GM18511 (cell line): ENCODE measurements around the gene OSTC.
A peak's percentile ranks its signal among the peaks of the same experiment; 100 is the strongest.

Experiments used
- ATAC-seq: cut with Tn5 transposase; IDR thresholded peaks from one replicate; pipeline ENCODE4 v1.9.1; 2021; ENCODE audit warnings: mild to moderate bottlenecking, moderate library complexity; ENCODE audit not compliant: unreplicated experiment

The OSTC gene

DNA sequence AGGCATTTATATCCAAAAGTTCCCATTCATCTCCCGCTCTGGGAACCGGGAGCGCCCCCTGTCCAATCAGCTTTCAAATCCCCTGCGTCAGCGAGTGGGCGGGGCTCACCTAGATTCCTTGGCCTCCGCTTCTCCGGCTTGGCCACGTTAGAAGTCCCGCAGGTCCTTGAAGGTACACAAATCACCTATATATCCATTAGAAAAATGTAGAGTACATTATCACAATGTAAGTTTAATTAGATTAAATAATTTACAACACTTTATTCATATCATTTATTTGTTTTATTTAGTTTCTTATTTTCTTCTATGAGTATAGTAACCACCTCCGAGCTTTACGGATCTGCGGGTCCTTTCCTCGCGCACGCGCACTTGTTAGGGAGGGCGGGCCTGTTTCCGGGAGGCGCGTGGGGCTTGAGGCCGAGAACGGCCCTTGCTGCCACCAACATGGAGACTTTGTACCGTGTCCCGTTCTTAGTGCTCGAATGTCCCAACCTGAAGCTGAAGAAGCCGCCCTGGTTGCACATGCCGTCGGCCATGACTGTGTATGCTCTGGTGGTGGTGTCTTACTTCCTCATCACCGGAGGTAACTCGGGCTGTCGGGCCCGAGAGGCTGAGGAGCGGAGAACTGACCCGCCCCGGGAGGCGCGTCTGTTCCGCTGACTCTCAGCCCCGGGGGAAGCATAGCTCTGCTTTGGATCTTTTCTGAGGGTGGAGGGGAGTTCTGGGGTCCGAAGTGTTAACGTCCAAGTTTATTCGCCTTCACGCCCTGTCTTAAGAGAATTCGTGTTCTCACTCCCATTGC is at the start of gene OSTC:
OSTC (plus strand) TSS at position 388 of the 802 bp plus-strand sequence; CDS start at position 445, 57 bp downstream.
- ATAC-seq, result peak; percentile 92

DNA sequence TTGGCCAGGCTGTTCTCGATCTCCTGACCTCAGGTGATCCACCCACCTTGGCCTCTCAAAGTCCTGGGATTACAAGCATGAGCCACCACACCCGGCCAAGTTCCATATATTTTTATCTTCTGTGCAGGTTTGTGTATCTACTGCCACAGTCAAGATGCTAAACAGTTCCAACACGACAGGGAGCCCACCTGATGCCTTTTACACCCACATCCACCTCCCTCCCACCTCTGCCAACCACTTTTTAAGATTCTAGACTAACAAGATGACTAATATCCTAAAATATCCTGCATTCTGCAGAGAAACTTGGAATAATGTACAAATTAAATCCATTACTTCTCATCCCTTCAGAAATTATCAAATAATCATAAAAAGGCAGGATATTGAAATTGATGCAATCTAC is 49.3 kb upstream of the OSTC start:
- ATAC-seq, result no peak

DNA sequence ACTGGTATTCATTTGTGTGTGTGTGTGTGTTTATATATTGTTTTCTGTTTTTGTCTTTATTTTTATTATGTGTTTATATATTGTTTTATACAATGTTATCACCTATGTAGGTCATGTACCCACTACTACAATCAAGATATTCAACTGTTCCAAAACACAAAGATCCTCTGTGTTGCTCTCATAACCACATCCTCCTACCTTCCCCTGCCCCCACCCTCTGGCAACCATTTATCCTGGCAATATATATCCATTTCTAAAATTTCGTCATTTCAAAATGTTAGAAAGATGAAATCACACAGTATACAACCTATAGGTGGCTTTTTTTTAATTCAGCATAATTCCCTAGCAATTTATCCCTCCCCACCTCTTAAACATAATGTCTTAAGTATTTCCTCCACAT is 48.9 kb upstream of the OSTC start:
- ATAC-seq, result no peak

DNA sequence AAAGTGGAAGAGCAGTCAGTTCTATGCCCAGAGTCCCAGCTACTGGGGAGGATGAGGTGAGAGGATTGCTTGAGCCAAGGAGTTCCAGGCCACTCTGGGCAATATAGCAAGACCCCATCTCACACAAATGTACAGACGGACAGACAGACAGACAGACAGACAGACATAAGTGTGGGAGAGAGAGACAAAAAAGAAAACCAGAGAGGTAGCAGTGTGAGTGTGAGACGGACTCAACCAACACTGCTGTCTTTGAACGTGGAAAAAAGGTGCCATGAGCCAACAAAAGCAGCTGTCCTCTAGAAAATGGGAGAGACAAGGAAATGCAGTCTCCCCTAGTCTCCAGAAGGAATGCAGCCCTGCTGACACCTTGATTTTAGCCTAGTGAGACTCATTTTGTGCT is 48.2 kb upstream of the OSTC start:
- no peak for ATAC-seq

DNA sequence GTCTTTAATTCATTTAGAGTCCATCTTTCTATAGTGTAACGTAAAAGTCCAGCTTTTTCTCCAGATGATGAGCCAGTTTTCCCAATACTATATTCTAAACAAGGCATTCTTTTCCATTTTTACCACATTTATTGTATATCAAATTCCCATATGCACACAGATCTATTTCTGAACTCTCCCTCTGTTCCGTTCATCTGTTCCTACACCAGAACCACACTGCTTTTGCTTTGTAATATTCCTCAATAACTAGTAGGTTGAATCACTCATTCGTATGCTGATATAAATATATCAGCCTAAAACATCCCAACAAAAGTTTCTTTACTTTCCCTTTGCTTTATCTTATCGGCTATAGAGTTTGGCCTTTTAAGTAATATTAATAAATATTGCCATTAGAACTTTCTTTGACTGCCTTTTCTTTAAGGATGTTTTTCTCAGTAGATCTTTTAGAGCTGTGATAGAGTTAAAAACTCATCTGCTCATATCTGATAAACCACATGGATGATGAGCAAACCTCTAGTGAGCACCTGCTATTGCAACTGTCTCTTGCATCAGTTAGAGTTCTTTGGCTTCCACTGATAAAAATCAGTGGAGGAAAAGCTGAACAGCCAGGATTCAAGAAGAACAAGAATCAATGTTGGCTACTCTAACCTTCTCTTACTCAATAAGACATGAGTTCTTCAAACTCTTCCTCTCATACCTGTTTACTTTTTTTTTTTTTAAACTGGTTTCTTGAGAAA is 43.2 kb upstream of the OSTC start:
- no peak for ATAC-seq

DNA sequence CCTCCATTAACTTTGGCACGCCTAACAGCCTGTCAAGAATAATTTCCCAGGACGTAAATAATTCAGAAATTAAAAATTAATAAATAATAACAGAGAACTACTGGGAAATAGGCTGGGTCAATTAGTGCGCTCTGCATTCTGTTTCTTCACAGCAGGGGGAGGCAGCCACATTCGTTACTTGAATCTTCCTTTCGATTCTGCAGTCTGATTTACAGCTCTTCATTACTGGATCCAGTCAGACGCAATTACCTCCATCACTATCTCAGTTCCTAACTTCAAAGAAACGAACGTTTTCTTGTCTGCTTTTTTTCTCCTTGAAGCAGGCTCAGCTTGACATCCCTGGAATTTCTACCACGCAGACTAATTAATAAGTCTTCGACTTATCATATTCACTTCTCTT is 39.0 kb upstream of the OSTC start:
- ATAC-seq, result no peak

DNA sequence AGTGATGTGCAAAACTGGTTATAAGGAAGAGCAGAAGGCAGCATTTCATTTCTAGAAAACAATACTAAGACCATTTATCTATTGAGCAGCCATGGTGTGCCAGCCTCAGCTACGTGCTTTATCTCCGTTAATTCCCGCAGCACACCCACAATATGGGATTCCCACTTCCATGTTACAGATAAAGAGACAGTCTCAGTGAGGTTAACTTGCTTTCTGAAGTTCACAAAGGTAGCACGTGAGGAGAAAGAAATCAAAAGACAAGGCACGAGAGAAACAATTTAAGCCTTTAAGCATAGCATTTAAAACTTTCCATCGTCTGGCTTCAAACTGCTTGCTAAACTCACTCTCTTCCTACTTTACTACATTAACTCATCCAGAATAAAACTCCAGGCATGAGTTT is 38.0 kb upstream of the OSTC start:
- ATAC-seq, result no peak

DNA sequence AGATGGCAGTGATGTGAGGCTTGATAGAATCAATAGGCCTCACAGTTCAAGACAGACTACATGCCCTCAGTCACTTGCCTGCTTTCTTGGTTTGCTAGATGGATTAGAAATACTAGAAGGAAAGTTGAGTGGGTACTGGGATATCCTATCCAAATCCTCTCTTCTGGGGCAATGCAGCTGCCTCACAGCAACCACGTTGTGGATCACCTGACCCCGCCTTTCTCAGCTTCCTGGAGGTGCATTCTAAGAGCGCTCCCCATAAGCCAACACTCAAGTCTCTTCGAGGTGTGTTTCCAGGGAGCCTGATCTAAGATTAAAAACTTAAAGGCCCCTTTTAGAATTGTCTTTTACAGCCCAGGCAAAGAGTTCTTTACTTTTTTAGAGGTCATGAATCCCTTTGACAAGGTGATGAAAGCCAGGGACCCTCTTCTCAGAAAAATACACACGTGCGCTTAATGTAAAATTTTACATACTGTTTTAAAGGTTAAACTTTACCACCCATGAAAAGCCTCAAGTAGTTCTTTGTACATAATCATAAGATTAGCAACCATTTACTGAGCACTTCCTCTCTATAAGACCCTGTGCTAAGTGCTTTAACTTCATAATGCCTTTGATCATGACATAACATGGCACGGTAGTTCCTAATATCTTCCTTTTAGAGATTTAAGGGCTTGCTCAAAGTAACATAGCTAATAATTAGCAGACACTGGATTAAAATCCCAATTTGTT is 30.9 kb upstream of the OSTC start:
- peak; percentile 26 for ATAC-seq

DNA sequence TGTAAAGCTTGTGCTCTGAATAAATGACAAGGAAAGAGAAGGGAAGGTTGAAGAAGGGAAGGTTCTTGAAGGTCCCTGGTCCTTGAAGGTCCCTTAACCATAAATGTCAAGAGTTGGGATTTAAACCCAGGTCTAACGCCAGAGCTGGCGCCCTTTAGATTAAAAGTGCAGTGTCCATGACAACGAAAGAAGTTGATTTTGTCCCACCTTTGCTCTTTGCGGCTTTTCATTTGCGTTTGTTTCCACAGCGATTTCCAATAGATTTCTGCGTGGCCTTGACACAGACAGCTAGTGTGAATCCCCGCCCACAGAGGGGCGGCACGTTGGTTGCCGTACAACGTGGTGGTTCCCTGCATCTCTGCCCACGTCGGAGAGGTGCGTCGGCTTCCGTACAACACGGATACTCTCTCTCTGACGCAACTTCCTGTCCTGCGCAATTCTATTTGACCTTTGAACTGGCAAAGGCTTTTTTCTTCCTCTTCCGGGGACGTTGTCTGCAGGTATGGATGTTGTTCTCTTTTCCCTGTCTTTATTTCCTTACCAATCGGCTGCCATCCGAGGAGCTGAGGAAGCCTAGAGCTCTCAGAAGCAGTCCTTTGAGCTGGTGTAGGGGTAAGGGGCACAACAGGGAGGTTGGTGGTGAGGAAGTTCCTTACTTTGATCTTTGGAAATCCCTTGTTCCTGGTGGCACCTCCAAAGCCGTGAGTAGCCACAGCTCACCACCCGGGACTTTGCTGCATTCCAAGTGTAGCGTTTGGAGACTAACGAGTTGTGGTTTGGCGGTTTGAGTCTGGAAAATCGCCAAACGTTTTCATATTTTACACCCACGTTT is 30.1 kb upstream of the OSTC start, which contains the start of gene RPL34:
RPL34 (plus strand) TSS at position 476 of the 832 bp plus-strand sequence. CDS start 1,384 bp downstream, outside the sequence.
- peak; percentile 100 for ATAC-seq

DNA sequence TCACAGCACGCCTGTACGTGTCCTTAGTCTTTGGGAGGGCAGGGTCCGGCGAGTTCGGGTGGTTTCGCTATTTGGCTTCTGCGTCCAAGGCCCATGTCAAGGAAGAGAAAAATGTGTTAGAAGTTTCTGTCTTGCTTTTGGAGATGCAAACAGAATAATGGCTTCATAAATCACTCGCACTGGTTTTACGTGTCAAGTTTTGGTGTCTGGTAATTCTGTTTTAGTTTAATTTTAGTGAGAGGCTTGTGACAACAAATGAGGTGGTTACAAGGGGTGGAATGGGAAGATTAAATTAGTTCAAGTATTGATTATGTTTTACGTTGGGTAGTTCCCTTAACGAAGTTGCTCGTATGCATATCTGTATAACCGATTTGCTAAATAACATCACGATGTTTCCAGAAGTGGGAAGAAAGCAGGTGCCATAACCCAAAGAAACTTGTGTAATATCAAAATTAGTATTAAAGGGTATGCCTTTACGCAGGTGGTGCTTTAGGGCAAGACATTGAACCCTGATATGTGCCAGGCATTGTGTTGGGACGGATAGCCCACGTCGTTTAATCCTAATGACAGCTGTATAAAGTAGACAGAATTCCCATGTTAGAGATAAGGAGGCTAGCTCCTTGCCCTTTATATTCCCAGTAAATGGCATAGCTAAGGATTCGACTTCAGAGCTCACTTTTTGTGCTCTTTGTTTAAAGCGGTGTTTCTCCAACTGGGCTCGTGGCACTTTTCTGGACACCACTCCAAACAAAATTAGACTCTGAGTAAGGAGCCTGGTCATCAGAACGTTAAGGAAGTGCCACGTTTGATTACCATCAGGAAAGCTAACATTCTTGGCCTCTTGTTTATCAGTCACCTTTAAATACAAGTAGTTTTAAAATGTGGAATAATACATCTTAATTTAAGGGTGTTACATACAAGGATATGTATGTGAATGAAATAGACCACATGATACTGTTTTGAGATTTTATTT is 29.2 kb upstream of the OSTC start:
- ATAC-seq, result peak; percentile 29

DNA sequence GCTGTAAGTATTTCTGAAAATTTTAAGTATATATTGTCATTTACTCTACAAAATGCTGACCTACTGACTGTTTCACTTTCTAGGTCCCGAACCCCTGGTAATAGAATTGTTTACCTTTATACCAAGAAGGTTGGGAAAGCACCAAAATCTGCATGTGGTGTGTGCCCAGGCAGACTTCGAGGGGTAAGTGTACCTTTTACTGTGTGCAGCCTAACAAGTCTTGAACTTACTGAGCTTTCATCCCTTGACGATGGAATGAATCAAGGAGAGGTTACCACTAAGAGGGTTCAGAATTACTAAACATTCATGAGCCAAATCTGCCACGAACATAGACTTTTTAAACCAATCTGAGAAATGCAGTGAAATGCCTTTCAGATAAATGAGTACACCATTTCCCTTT is 28.4 kb upstream of the OSTC start:
- no peak for ATAC-seq

DNA sequence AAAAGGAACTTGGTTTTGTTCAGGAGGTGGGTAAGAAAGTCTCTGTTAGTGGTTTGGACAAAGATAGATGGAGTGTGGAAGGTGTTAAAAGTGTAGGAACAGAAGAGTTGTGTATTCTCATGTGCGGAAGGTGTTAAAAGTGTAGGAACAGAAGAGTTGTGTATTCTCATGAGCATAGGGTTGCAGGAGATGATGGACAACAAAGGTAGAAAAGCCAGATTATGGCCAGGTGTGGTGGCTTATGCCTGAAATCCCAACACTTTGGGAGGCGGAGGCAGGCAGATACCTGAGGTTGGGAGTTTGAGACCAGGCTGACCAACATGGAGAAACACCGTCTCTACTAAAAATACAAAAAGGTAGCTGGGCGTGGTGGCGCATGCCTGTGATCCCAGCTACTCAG is 27.6 kb upstream of the OSTC start:
- no peak for ATAC-seq

DNA sequence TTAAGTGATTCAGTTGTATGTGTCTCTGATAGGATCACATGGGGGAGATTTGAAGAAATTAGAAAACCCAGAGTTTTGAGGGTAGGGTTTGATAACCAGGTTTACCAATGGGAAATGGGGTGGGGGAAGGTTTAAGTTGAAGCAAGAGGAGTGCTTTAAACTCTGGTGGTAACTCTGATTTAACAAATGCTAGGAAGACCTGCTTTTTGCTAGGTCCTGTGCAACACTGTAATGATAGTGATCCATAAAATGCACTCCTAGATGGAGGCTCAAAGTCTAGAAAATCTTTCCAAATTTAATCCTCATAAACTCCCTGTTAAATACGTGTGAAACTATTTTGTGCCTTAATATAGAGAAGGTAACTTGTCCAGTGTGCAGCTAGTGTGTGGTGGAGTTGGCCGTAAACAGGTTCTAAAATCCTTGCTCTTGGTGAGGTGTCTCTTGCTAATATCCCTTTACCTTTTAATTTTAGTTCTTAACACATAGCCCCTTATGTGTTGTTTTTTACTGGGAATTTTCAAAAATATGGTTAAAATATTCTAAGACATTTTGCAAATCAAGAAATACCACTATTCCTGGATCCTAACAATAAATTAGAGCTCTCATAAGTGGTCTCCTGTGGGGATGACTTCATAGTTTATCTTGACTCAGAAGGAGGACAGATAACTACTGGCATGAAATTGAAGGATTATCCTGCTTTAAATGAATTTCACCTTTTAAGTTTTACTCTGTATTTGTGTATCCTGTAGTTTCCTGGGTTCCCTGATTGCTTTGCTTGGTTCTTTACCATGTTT is 25.9 kb upstream of the OSTC start:
- ATAC-seq, result no peak

DNA sequence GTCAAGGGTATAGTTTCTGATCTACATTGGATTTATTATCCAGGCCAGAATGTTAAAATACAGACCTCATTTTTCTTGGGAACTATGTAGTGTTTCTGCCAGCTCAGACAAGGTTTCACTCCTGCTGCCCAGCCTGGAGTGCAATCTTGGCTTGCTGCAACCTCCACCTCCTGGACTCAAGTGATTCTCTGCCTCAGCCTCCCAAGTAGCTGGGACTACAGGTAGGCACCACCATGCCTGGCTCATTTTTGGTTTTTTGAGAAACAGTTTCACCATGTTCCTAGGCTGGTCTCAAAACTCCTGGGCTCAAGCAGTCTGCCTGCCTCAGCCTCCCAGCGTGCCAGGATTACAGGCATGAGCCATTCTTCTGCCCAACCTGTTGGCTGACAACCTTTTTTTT is 24.3 kb upstream of the OSTC start:
- ATAC-seq, result no peak

DNA sequence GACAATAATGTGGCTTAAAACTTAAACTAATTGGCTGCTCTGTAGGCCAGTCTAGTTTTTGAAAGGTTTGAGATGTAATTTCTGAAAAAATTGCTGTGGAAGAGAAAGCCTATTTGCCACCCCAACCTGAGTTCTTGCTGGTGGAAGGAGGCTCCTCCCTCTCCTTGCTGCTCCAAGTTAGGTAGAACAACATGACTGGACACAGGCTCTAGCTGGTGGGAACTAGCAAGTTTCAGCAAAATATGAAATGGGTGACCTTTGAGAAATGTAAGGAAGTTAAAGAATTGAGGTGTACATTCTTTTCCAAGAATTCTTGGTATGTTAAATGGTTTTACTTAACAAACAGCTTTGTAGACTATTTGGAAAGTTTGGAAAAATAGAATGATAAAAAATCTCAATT is 22.0 kb upstream of the OSTC start:
- no peak for ATAC-seq

DNA sequence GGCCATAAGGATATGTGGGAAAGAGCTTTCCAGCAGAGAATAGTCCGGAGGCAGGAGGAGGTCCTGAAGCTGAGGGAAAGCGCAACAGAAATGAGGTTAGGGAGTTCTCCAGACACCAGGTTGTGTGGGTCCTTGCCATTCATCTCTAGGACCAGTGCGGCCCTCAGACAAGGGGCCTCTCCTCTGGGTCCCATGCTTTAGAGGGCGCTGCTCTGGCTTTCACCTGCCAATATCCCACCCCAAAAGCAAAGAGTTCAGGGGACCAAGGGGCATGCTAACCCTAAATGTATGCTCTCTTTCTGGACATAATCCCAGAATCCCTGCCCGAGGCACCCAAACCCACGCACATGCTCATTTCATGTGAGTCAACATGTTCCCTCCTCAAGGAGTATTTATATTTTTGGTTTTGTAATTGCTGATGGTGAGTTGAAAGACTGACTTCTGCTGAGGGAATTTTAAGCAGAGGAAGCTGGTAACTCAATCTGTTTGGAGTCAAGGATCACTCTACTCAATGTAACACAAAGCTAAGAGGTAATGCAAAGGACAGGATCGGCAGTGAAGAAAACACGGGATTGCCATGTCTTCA is 15.2 kb upstream of the OSTC start:
- no peak for ATAC-seq

DNA sequence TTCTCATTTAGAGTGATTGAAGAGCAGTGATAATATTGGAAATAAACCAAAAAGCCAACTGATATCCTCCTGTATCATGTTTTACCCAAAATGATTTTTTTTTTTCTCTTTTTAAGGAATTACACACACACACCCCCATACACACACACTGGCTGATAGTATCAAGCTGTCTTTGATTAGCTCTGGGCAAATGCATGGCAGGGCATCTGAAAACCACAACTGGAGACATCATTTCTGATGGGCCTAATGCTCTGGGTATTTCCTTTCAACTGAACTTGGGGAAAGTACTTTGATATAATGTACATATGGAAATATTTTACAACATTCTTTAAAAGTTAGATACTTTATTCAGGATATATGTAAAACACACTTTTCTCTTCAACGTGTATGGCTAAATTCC is 14.2 kb upstream of the OSTC start:
- ATAC-seq, result no peak

DNA sequence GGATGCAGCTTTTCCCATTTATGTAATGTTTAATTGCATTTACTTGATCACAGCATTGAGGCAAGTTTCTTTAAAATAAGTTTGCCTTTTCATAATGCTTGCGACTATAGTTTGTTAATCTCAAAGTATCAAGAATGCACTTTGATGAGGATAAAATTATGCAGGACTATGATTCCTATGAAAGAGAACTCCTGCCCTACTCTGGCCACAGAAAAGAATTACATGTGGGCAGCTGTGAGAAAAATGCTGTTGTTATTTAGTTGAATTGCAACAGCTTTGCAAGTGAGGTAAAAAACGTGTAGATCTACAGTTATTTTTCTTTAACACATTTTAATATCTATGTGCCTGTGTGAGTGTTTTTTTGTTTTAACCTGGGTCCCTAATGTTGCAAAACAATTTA is 12.5 kb upstream of the OSTC start:
- no peak for ATAC-seq
